Sigmoid colon (tissue), 7 donors: Measurements from ENCODE around the gene UBE3B. TPM values are rescaled to one million over a fixed set of nuclear protein-coding genes. Genes with fewer than 3 reads are reported as not detected.
A peak's percentile ranks its signal among the peaks of the same experiment; 100 is the strongest.

Experiments
- DNase-seq: peaks from one replicate; pipeline ENCODE4 v3.0.0-alpha.2; 2019
- H3K27ac ChIP-seq, 4 donors: fragments of 200-600 bp; sonication (generic); one replicate each; pipeline ENCODE4 v1.5.1; 2016 to 2019; ENCODE audit warnings: mild to moderate bottlenecking in 1 of 4
- H3K27me3 ChIP-seq, 3 donors: fragments of 200-600 bp; sonication (generic); one replicate each; pipeline ENCODE4 v1.5.1; 2019; ENCODE audit warnings: mild to moderate bottlenecking in 1 of 3
- H3K36me3 ChIP-seq, 4 donors: fragments of 200-600 bp; sonication (generic); one replicate each; pipeline ENCODE4 v1.5.1; 2016 to 2019
- H3K4me1 ChIP-seq, 4 donors: fragments of 200-600 bp; sonication (generic); one replicate each; pipeline ENCODE4 v1.5.1; 2017 to 2019
- H3K4me3 ChIP-seq, 4 donors: fragments of 200-600 bp; sonication (generic); one replicate each; pipeline ENCODE4 v1.5.1; 2017 to 2019; ENCODE audit warnings: mild to moderate bottlenecking in 2 of 4, moderate library complexity in 1 of 4
- H3K9me3 ChIP-seq, 4 donors: fragments of 200-600 bp in 3 of 4; sonication (generic) in 3 of 4; one replicate each; pipeline versions ENCODE4 v1.5.1 to v1.6.1; 2013 to 2019
- CTCF ChIP-seq, 4 experiments: fragments of 450-650 bp in 3 of 4; fragments of 200-600 bp in 1 of 4; IDR thresholded peaks; one replicate each; pipeline ENCODE4 v1.5.1; 2016 to 2019; ENCODE audit warnings: antibody characterized with exemption in 4 of 4, mild to moderate bottlenecking in 3 of 4, moderate library complexity in 2 of 4
- EP300 ChIP-seq, 4 donors: sonication (generic); formaldehyde crosslinking; IDR thresholded peaks; one replicate each; pipeline ENCODE4 v1.6.1; 2017; ENCODE audit warnings: antibody characterized with exemption in 4 of 4
- POLR2A ChIP-seq, 2 donors: fragments of 450-650 bp; IDR thresholded peaks; one replicate each; pipeline ENCODE4 v1.6.1; 2016; ENCODE audit warnings: antibody characterized with exemption in 2 of 2, mild to moderate bottlenecking in 2 of 2, moderate library complexity in 2 of 2
- POLR2AphosphoS5 ChIP-seq, 4 donors: sonication (generic); formaldehyde crosslinking; IDR thresholded peaks; one replicate each; pipeline ENCODE4 v1.6.1; 2017; ENCODE audit warnings: antibody characterized with exemption in 4 of 4
- WGBS, 2 donors: extraction: QIAGEN DNeasy Blood & Tissue Kit; methylation state at CpG; one replicate each; pipeline ENCODE4 v1.1.7; 2013; 5-methylcytosine and 5-hydroxymethylcytosine counted together
- intact Hi-C: fragments of 100-400 bp; cut with DNase I; formaldehyde crosslinking; loops from one replicate; pipeline ENCODE4 v1.15.1; 2023
- polyA plus RNA-seq, 3 donors: library from polyadenylated mRNA; stranded (reverse); fragments of 200-250 nt; gene quantifications; one replicate each; pipeline ENCODE4 v1.2.3, GENCODE V29; 2013
- total RNA-seq, 4 donors: library from RNA; depleted of rRNA; stranded (reverse); fragments of >200 nt; gene quantifications; one replicate each; pipeline ENCODE4 v1.1.0, GENCODE V29; 2016
- donor health status: healthy with polysubstance abuse.
- donor health status: Bipolar disorder and iron deficiency.
- donor health status: healthy.

UBE3B gene
- total and polyA plus RNA-seq, 7 donors = 15.3 to 67.7 (median 48.4) TPM

GRCh38 chr12:109432431-109432830, 45.0 kb upstream of the UBE3B start:
- peaks cover 0 to 13% (median 10%) of the 10 kb centered on the region in 4 donors for H3K4me1 ChIP-seq
- no peaks in the 10 kb centered on the region for H3K9me3 ChIP-seq
- no peak for DNase-seq
- no peak overlapping the region for H3K27ac ChIP-seq
- WGBS, 2 donors = 39 to 72% methylated on average over 6 of the region's 6 CpGs
- TF ChIP-seq POLR2AphosphoS5 (IDR thresholded peaks at IDR 0.05) (no peak), POLR2A (IDR thresholded peaks at IDR 0.05) (no peak), EP300 (IDR thresholded peaks at IDR 0.05) (no peak), CTCF (IDR thresholded peaks at IDR 0.05) (no peak)
- no peaks in the 10 kb centered on the region for H3K36me3 ChIP-seq
- H3K27me3 ChIP-seq = no peaks in the 10 kb centered on the region
- H3K4me3 ChIP-seq = no peak overlapping the region
- intact Hi-C loops = no loop called here

GRCh38 chr12:109432842-109433304, 44.6 kb upstream of the UBE3B start:
- 21 to 26% methylated on average over 14 of the region's 14 CpGs for WGBS, 2 donors
- peak; percentile 90 for DNase-seq
- TF ChIP-seq POLR2A (IDR thresholded peaks at IDR 0.05) (no peak), CTCF (IDR thresholded peaks at IDR 0.05) (peak; percentile 47 to 85 (median 80)), EP300 (IDR thresholded peaks at IDR 0.05) (no peak), POLR2AphosphoS5 (IDR thresholded peaks at IDR 0.05) (no peak)
- Histone ChIP-seq H3K4me1 (peaks cover 0 to 13% (median 10%) of the 10 kb centered on the region in 4 donors), H3K9me3 (no peaks in the 10 kb centered on the region), H3K27me3 (no peaks in the 10 kb centered on the region), H3K36me3 (no peaks in the 10 kb centered on the region), H3K4me3 (no peak overlapping the region), H3K27ac (no peak overlapping the region)
- intact Hi-C loops = loop anchor here (1.0 kb wide), 1 partner anchor 44 kb away; the partner anchor contains the start of genes KCTD10 and UBE3B

- no peaks in the 10 kb centered on the region for H3K27me3 ChIP-seq
- intact Hi-C loops = loop anchor here (1.0 kb wide), 1 partner anchor 44 kb away; the partner anchor contains the start of genes KCTD10 and UBE3B
- H3K4me3 ChIP-seq = no peak overlapping the region
- H3K9me3 ChIP-seq = no peaks in the 10 kb centered on the region
- no peak for TF ChIP-seq EP300 (IDR thresholded peaks at IDR 0.05)
- TF ChIP-seq CTCF (IDR thresholded peaks at IDR 0.05) = peak in 1 of 4 experiments; percentile 9
- H3K4me1 ChIP-seq = peaks cover 0 to 13% (median 10%) of the 10 kb centered on the region in 4 donors
- H3K27ac ChIP-seq = no peak overlapping the region
- no peak for DNase-seq
- no peaks in the 10 kb centered on the region for H3K36me3 ChIP-seq
- WGBS, 2 donors = 80 to 89% methylated on average over 4 of the region's 4 CpGs
Observed at GRCh38 chr12:109433618-109434017, 43.8 kb upstream of the UBE3B start.

GRCh38 chr12:109434582-109434981, 42.9 kb upstream of the UBE3B start:
- H3K36me3 ChIP-seq = no peaks in the 10 kb centered on the region
- intact Hi-C loops = no loop called here
- H3K4me1 ChIP-seq = peaks cover 0 to 13% (median 10%) of the 10 kb centered on the region in 4 donors
- no peak overlapping the region for H3K27ac ChIP-seq
- no peaks in the 10 kb centered on the region for H3K9me3 ChIP-seq
- no peak for DNase-seq
- H3K27me3 ChIP-seq = no peaks in the 10 kb centered on the region
- H3K4me3 ChIP-seq = no peak overlapping the region
- 84 to 90% methylated on average over 7 of the region's 7 CpGs for WGBS, 2 donors
- TF ChIP-seq POLR2AphosphoS5 (IDR thresholded peaks at IDR 0.05) = no peak
- TF ChIP-seq POLR2A (IDR thresholded peaks at IDR 0.05) = no peak
- TF ChIP-seq CTCF (IDR thresholded peaks at IDR 0.05) = no peak
- TF ChIP-seq EP300 (IDR thresholded peaks at IDR 0.05) = no peak
